ENCODE measurements around the gene CPSF4.

Gene CPSF4
- 24.6 reads per million, percentile 51 among the genes with 10 or more reads in this experiment for total RNA-seq

GRCh38 chr7:99438573-99439480 is at the start of gene CPSF4, which contains the start of gene PTCD1:
CPSF4 (plus strand) TSS chr7:99438943; CDS start chr7:99439083, 140 bp downstream.
PTCD1 (minus strand) TSS chr7:99438798; CDS start chr7:99435242, 3,556 bp downstream.
- peak; percentile 75 for DNase-seq

- no peak for DNase-seq
Observed at GRCh38 chr7:99389772-99390171, 49.0 kb upstream of the CPSF4 start.

- DNase-seq: no peak
Observed at GRCh38 chr7:99390941-99391602, 47.7 kb upstream of the CPSF4 start.

GRCh38 chr7:99392046-99392445 is 46.7 kb upstream of the CPSF4 start:
- no peak for DNase-seq

- peak; percentile 78 for DNase-seq
Observed at GRCh38 chr7:99392659-99393354, 45.9 kb upstream of the CPSF4 start.

GRCh38 chr7:99393355-99394187 is 45.2 kb upstream of the CPSF4 start:
- DNase-seq: no peak

- DNase-seq: no peak
Observed at GRCh38 chr7:99394188-99394502, 44.6 kb upstream of the CPSF4 start.

- DNase-seq: no peak
Observed at GRCh38 chr7:99395616-99396327, 43.0 kb upstream of the CPSF4 start.

GRCh38 chr7:99396418-99397296 is 42.1 kb upstream of the CPSF4 start:
- DNase-seq: no peak

GRCh38 chr7:99397297-99397983 is 41.3 kb upstream of the CPSF4 start:
- no peak for DNase-seq

- DNase-seq: no peak
Observed at GRCh38 chr7:99398891-99399445, 39.8 kb upstream of the CPSF4 start.

- DNase-seq: no peak
Observed at GRCh38 chr7:99399597-99399996, 39.1 kb upstream of the CPSF4 start.

GRCh38 chr7:99402854-99403253 is 35.9 kb upstream of the CPSF4 start:
- no peak for DNase-seq

- DNase-seq: no peak
Observed at GRCh38 chr7:99403764-99404163, 35.0 kb upstream of the CPSF4 start.

- no peak for DNase-seq
Observed at GRCh38 chr7:99404235-99404976, 34.3 kb upstream of the CPSF4 start.

- no peak for DNase-seq
Observed at GRCh38 chr7:99404977-99405320, 33.8 kb upstream of the CPSF4 start.

GRCh38 chr7:99406557-99406956 is 32.2 kb upstream of the CPSF4 start:
- no peak for DNase-seq

GRCh38 chr7:99407872-99408378 is 30.8 kb upstream of the CPSF4 start:
- DNase-seq: peak; percentile 30

Measured in effector CD4-positive, alpha-beta T cell (primary cell).